HCT116 (cell line): ENCODE data around the gene VPS35L. TPM values are rescaled to one million over a fixed set of nuclear protein-coding genes. Genes with fewer than 3 reads are reported as not detected.

Experiments used
- ATAC-seq: fragments of 200-7000 bp; cut with Tn5 transposase; 2 replicates; pipeline ENCODE4 v1.9.1; 2020; ENCODE audit warnings: mild to moderate bottlenecking, moderate library complexity
- BruUV-seq: library from RNA; stranded (reverse); fragments of 400-500 nt; replicated peaks from 2 replicates; lab custom pipeline; 2021; lab: Mats Ljungman, UMichigan
- CTCF ChIA-PET: fragments of 300-600 bp; sonication (Branson Sonifier 250); formaldehyde crosslinking; loops from one replicate; lab custom pipeline; 2021; ENCODE audit warnings: antibody characterized with exemption; lab: Charles Lee
- POLR2A ChIA-PET: fragments of 300-600, 350-600 bp; sonication (Branson Sonifier 250); formaldehyde crosslinking; loops from one replicate; lab custom pipeline; 2021; ENCODE audit warnings: antibody characterized with exemption; lab: Charles Lee
- RAD21 ChIA-PET, 2 experiments: fragments of 300-600 bp; sonication (Branson Sonifier 250); formaldehyde crosslinking; loops; one replicate each; lab custom pipeline; 2023; ENCODE audit warnings: low total read pairs in 2 of 2; ENCODE audit not compliant: uncharacterized antibody in 2 of 2, unreplicated experiment in 2 of 2, low non-redundant PET in 1 of 2; lab: Charles Lee
- DNase-seq: peaks from one replicate; pipeline ENCODE4 v3.0.0-alpha.2; 2010; ENCODE audit warnings: low read depth, low spot score
- H2AFZ ChIP-seq: fragments of 200-600 bp; shearing (Covaris generic), sonication (generic); 2 replicates; pipeline ENCODE4 v1.6.1; 2017; ENCODE audit warnings: low read depth, mixed run types, mixed read lengths, antibody characterized with exemption, low read length; ENCODE audit not compliant: poor library complexity, severe bottlenecking
- H3K27ac ChIP-seq: 2 replicates; pipeline ENCODE4 v1.5.1; 2012; ENCODE audit warnings: low read depth, low read length
- H3K27me3 ChIP-seq: fragments of 200-600 bp; sonication (generic); 2 replicates; pipeline ENCODE4 v1.6.1; 2016; ENCODE audit warnings: mixed run types, low read length, mixed read lengths; ENCODE audit not compliant: insufficient read depth
- H3K36me3 ChIP-seq, 2 experiments: fragments of 200-500 bp in 1 of 2; fragments of 200-600 bp in 1 of 2; sonication (Bioruptor generic) in 1 of 2; sonication (generic) in 1 of 2; 2 replicates each; pipeline versions ENCODE4 v1.5.1 to v1.6.1; 2014 to 2016; ENCODE audit warnings: low read length in 2 of 2, inconsistent platforms in 1 of 2, mixed read lengths in 1 of 2, mixed run types in 1 of 2; ENCODE audit not compliant: insufficient read depth in 2 of 2, control insufficient read depth in 1 of 2
- H3K4me1 ChIP-seq, 2 experiments: fragments of 200-600 bp in 1 of 2; sonication (generic) in 1 of 2; 2 replicates each; pipeline versions ENCODE4 v1.5.1 to v1.6.1; 2012 to 2017; ENCODE audit warnings: low read length in 2 of 2, inconsistent platforms in 1 of 2, mild to moderate bottlenecking in 1 of 2, mixed read lengths in 1 of 2, mixed run types in 1 of 2, moderate library complexity in 1 of 2; ENCODE audit not compliant: insufficient read depth in 2 of 2, control insufficient read depth in 1 of 2
- H3K4me2 ChIP-seq: fragments of 200-600 bp; sonication (generic); 2 replicates; pipeline ENCODE4 v1.6.1; 2017; ENCODE audit warnings: mixed run types, low read length, mixed read lengths
- H3K4me3 ChIP-seq, 2 experiments: fragments of 200-600 bp in 1 of 2; sonication (generic) in 1 of 2; replicated peaks in 1 of 2; 2 replicates each; pipeline ENCODE4 v1.5.1; 2011 to 2016; ENCODE audit warnings: low read length in 2 of 2, control low read depth in 1 of 2, low read depth in 1 of 2, mild to moderate bottlenecking in 1 of 2, mixed read lengths in 1 of 2, mixed run types in 1 of 2
- H3K79me2 ChIP-seq: fragments of 200-600 bp; sonication (generic); 2 replicates; pipeline ENCODE4 v1.6.1; 2017; ENCODE audit warnings: mild to moderate bottlenecking, mixed run types, low read length, moderate library complexity, mixed read lengths; ENCODE audit not compliant: insufficient read depth
- H3K9ac ChIP-seq: fragments of 200-600 bp; sonication (generic); 2 replicates; pipeline ENCODE4 v1.6.1; 2016; ENCODE audit warnings: low read length, mixed read lengths
- H3K9me2 ChIP-seq: fragments of 200-600 bp; sonication (generic), shearing (Covaris generic); 2 replicates; pipeline ENCODE4 v1.6.1; 2017; ENCODE audit warnings: mixed run types, mild to moderate bottlenecking, moderate library complexity; ENCODE audit not compliant: insufficient read depth
- H3K9me3 ChIP-seq, 2 experiments: fragments of 200-500 bp in 1 of 2; fragments of 200-600 bp in 1 of 2; sonication (Bioruptor generic) in 1 of 2; sonication (generic) in 1 of 2; 2 replicates each; pipeline ENCODE4 v1.6.1; 2014 to 2017; ENCODE audit warnings: low read length in 2 of 2, mixed read lengths in 2 of 2, inconsistent platforms in 1 of 2, low read depth in 1 of 2, mild to moderate bottlenecking in 1 of 2, mixed run types in 1 of 2, moderate library complexity in 1 of 2; ENCODE audit not compliant: control insufficient read depth in 1 of 2, insufficient read depth in 1 of 2
- H4K20me1 ChIP-seq: fragments of 200-600 bp; sonication (generic), shearing (Covaris generic); 2 replicates; pipeline ENCODE4 v1.6.1; 2017; ENCODE audit warnings: mixed run types, mild to moderate bottlenecking, moderate library complexity; ENCODE audit not compliant: insufficient read depth
- ATF3 ChIP-seq: IDR thresholded peaks from 2 replicates; pipeline ENCODE4 v1.6.1; 2012
- CBX3 ChIP-seq: IDR thresholded peaks from 2 replicates; pipeline ENCODE4 v1.6.1; 2012; ENCODE audit warnings: low read depth
- CEBPB ChIP-seq: IDR thresholded peaks from 2 replicates; pipeline ENCODE4 v1.6.1; 2012; ENCODE audit warnings: low read depth
- CTCF ChIP-seq, 3 experiments: fragments of 200-600 bp in 1 of 3; sonication (generic) in 1 of 3; IDR thresholded peaks in 2 of 3; conservative IDR thresholded peaks in 1 of 3; 2 replicates each; pipeline ENCODE4 v1.5.1; 2012 to 2017; ENCODE audit warnings: low read depth in 2 of 3, low read length in 2 of 3, antibody characterized with exemption in 1 of 3, borderline replicate concordance in 1 of 3, control low read depth in 1 of 3, mild to moderate bottlenecking in 1 of 3, mixed read lengths in 1 of 3, mixed run types in 1 of 3, moderate library complexity in 1 of 3; ENCODE audit not compliant: insufficient read depth in 1 of 3
- EGR1 ChIP-seq: IDR thresholded peaks from 2 replicates; pipeline ENCODE4 v1.6.1; 2012; ENCODE audit warnings: low read depth
- ELF1 ChIP-seq: IDR thresholded peaks from 2 replicates; pipeline ENCODE4 v1.6.1; 2012; ENCODE audit warnings: low read depth, borderline replicate concordance
- EZH2 ChIP-seq: fragments of 200-600 bp; sonication (generic); IDR thresholded peaks from 2 replicates; pipeline ENCODE4 v1.6.1; 2017; ENCODE audit warnings: antibody characterized with exemption, mixed run types
- EZH2phosphoT487 ChIP-seq: fragments of 200-600 bp; IDR thresholded peaks from 2 replicates; pipeline ENCODE4 v1.6.1; 2018; ENCODE audit warnings: antibody characterized with exemption, borderline replicate concordance
- FOSL1 ChIP-seq: IDR thresholded peaks from 2 replicates; pipeline ENCODE4 v1.6.1; 2012; ENCODE audit warnings: low read depth
- MAX ChIP-seq: IDR thresholded peaks from 2 replicates; pipeline ENCODE4 v1.6.1; 2012
- POLR2A ChIP-seq: IDR thresholded peaks from 2 replicates; pipeline ENCODE4 v1.7.0; 2011; ENCODE audit warnings: borderline replicate concordance; ENCODE audit not compliant: insufficient read depth, insufficient read length; ENCODE audit errors: extremely low read depth
- POLR2AphosphoS5 ChIP-seq: IDR thresholded peaks from 2 replicates; pipeline ENCODE4 v1.6.1; 2011; ENCODE audit warnings: mild to moderate bottlenecking, low read depth, low read length, moderate library complexity
- RAD21 ChIP-seq: IDR thresholded peaks from 2 replicates; pipeline ENCODE4 v1.6.1; 2012; ENCODE audit warnings: low read depth, mild to moderate bottlenecking
- SIN3A ChIP-seq: IDR thresholded peaks from 2 replicates; pipeline ENCODE4 v1.6.1; 2012; ENCODE audit warnings: low read depth
- SRF ChIP-seq: IDR thresholded peaks from 2 replicates; pipeline ENCODE4 v1.6.1; 2012; ENCODE audit warnings: low read depth
- TCF7L2 ChIP-seq: IDR thresholded peaks from 2 replicates; pipeline ENCODE4 v1.7.0; 2011; ENCODE audit warnings: borderline replicate concordance, inconsistent platforms; ENCODE audit not compliant: insufficient read depth, insufficient read length; ENCODE audit errors: extremely low read depth
- YY1 ChIP-seq: IDR thresholded peaks from 2 replicates; pipeline ENCODE4 v1.6.1; 2011; ENCODE audit warnings: low read length, low read depth, moderate library complexity, mild to moderate bottlenecking; ENCODE audit not compliant: insufficient replicate concordance; ENCODE audit errors: extremely low read depth
- ZFX ChIP-seq: fragments of 450-650 bp; IDR thresholded peaks from 2 replicates; pipeline ENCODE4 v1.6.1; 2017
- ZNF274 ChIP-seq: fragments of 200-500 bp; sonication (Bioruptor generic); IDR thresholded peaks from 2 replicates; pipeline ENCODE4 v1.6.1; 2014; ENCODE audit warnings: mild to moderate bottlenecking, low read depth, low read length, inconsistent platforms
- intact Hi-C: fragments of 100-400 bp; cut with micrococcal nuclease; formaldehyde crosslinking; loops from 2 replicates; pipeline ENCODE4 v1.10.0; 2022
- total RNA-seq: library from RNA; stranded (reverse); gene quantifications from one replicate; pipeline ENCODE4 v1.2.1, GENCODE V29; 2021; ENCODE audit not compliant: unreplicated experiment

Gene VPS35L
- total RNA-seq, 1 experiment from 2014 or later = 21.4 TPM

GRCh38 chr16:19513377-19514053 is 42.0 kb upstream of the VPS35L start:
- Histone ChIP-seq H3K9ac (no peak overlapping the region), H3K4me3 (no peak overlapping the region), H3K9me2 (no peaks in the 10 kb centered on the region), H4K20me1 (no peaks in the 10 kb centered on the region), H2AFZ (no peak overlapping the region), H3K27ac (no peak overlapping the region), H3K4me2 (no peak overlapping the region), H3K4me1 (peaks cover 0 to 8% of the 10 kb centered on the region in 2 experiments; a peak in 3 of 4 replicates), H3K79me2 (peaks cover 3% of the 10 kb centered on the region), H3K27me3 (no peaks in the 10 kb centered on the region), H3K9me3 (no peaks in the 10 kb centered on the region), H3K36me3 (peaks cover 24 to 34% of the 10 kb centered on the region in 2 experiments; a peak in 3 of 4 replicates)
- no peak for TF ChIP-seq FOSL1
- TF ChIP-seq CBX3 = no peak
- TF ChIP-seq SIN3A = no peak
- TF ChIP-seq ZFX = no peak
- TF ChIP-seq MAX = no peak
- no peak for TF ChIP-seq POLR2A
- TF ChIP-seq TCF7L2 = no peak
- ATAC-seq (no peak), DNase-seq (no peak)
- no TSS peak for BruUV-seq
- intact Hi-C loops = no loop called here
- CTCF ChIA-PET = interaction anchor here (2.2 kb wide), 1 partner anchor 11 kb away, joined by 5 read pairs; no protein-coding TSS in a partner anchor
- RAD21 ChIA-PET = no interaction called here
- POLR2A ChIA-PET = no interaction called here

GRCh38 chr16:19515757-19516156 is 39.7 kb upstream of the VPS35L start:
- Histone ChIP-seq H2AFZ (no peak overlapping the region), H3K27me3 (no peaks in the 10 kb centered on the region), H3K9ac (no peak overlapping the region), H3K4me2 (no peak overlapping the region), H3K4me3 (no peak overlapping the region), H3K79me2 (peaks cover 23% of the 10 kb centered on the region), H3K36me3 (peaks cover 22 to 24% of the 10 kb centered on the region in 2 experiments; a peak in 3 of 4 replicates), H3K9me2 (no peaks in the 10 kb centered on the region), H3K9me3 (no peaks in the 10 kb centered on the region), H3K27ac (no peak overlapping the region), H3K4me1 (peaks cover 9 to 17% of the 10 kb centered on the region in 2 experiments), H4K20me1 (no peaks in the 10 kb centered on the region)
- DNase-seq = no peak
- intact Hi-C loops = no loop called here
- ATAC-seq = no peak
- RAD21 ChIA-PET = no interaction called here
- CTCF ChIA-PET = no interaction called here
- no TSS peak for BruUV-seq
- POLR2A ChIA-PET = no interaction called here
- TF ChIP-seq SIN3A (no peak), CBX3 (no peak), ZNF274 (no peak), RAD21 (no peak), POLR2AphosphoS5 (no peak), SRF (no peak), EZH2 (no peak), EZH2phosphoT487 (no peak), YY1 (no peak), CTCF (IDR thresholded peaks at IDR 0.05 in 2 of 3, conservative IDR thresholded peaks at IDR 0.05 in 1 of 3; ENCODE audit: borderline replicate concordance in 1 of 3, insufficient read depth in 1 of 3, low read depth in 2 of 3, low read length in 2 of 3) (no peak), CEBPB (no peak), TCF7L2 (no peak), MAX (no peak), ELF1 (no peak), ATF3 (no peak), ZFX (no peak), EGR1 (no peak)
